Stimulated activated naive CD8-positive, alpha-beta T cell treated with anti-CD3 and anti-CD28 coated beads, Interleukin-15, Interleukin-2, amounts not matched to agents 100 U/mL and 50 U/mL, for 24 hours (primary cell): ENCODE data around the gene TEX36.
"Not testable (repeated sequence)": the region's sequence is repeated elsewhere in the genome, so short reads cannot be mapped to it uniquely, and the experiment has no call there.

Experiments
- ATAC-seq: fragments of 150-1000 bp; cut with Tn5 transposase; one replicate; pipeline ENCODE4 v1.10.0; 2021
- DNase-seq: peaks from one replicate; pipeline ENCODE4 v3.0.0; 2021

The TEX36 gene, protein sequence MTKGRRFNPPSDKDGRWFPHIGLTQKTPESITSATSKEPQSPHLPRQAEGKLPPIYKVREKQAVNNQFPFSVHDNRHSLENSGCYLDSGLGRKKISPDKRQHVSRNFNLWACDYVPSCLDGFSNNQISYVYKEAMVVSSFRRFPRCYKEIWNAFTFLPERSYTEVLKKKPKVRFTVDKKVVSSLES

DNA sequence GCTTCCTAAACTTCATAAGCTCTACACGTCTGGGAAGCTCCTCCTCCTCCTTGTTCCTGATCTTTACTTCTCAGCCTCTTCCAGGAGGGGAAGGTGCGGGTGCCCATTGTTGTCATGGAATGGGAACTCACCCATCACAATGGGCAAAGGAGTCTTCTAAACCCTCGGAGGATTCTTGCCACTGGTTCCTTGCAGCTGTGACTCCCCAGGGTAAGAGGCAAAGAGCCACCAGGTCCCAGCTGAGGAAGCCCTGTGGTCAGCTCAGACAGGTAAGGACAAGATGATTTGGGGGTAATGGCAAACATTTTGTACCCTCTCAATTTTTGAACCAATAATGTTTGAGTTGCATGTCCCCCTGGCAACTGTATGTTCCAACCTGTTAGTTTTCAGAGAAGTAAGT, at the start of gene TEX36:
TSS of gene TEX36 (minus strand) at position 101 of the 400 bp plus-strand sequence. CDS start 174 bp downstream, outside the sequence.
- ATAC-seq = no peak
- DNase-seq = no peak

GRCh38 chr10:125727436-125727835, 44.5 kb upstream of the TEX36 start:
- ATAC-seq = no peak
- no peak for DNase-seq

GRCh38 chr10:125726914-125727313, 44.0 kb upstream of the TEX36 start:
- DNase-seq (no peak), ATAC-seq (no peak)

- DNase-seq (no peak), ATAC-seq (no peak)
Observed at GRCh38 chr10:125722811-125723210, 39.8 kb upstream of the TEX36 start.

DNA sequence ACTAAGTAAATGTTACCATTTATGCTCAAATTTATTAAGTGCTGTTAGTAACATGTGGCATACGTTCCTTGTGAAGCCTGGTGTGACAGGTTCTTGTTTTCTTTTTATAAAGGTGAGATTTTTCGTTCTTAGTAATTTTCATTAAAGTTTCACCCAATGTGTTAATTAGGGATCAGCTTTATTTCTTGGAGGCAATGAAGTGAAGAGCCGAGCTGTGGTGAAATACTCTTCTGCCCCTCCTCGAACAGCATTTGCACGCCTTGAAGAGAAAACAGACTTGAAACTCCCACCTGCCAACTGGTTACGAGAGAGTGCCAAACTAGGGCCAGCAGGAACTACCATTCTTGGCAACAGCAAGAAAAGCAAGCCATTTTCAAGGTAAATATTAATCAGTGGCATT, 38.1 kb upstream of the TEX36 start:
- ATAC-seq = no peak
- no peak for DNase-seq

- DNase-seq = no peak
- no peak for ATAC-seq
Observed at GRCh38 chr10:125720002-125720382, 37.0 kb upstream of the TEX36 start.

- ATAC-seq (peak; percentile 98), DNase-seq (peak; percentile 98)
Observed at GRCh38 chr10:125719173-125720001, 36.4 kb upstream of the TEX36 start, which contains the start of gene EDRF1. TSS of gene EDRF1 (plus strand) at chr10:125719709. CDS start at chr10:125719808, 99 bp downstream.

DNA sequence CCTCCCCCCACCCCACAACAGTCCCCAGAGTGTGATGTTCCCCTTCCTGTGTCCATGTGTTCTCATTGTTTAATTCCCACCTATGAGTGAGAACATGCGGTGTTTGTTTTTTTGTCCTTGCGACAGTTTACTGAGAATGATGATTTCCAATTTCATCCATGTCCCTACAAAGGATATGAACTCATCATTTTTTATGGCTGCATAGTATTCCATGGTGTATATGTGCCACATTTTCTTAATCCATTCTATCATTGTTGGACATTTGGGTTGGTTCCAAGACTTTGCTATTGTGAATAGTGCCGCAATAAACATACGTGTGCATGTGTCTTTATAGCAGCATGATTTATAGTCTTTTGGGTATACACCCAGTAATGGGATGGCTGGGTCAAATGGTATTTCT, 31.8 kb upstream of the TEX36 start:
- DNase-seq, ATAC-seq: not testable (repeated sequence)

GRCh38 chr10:125711110-125711750, 28.3 kb upstream of the TEX36 start:
- ATAC-seq = no peak
- DNase-seq = no peak

DNA sequence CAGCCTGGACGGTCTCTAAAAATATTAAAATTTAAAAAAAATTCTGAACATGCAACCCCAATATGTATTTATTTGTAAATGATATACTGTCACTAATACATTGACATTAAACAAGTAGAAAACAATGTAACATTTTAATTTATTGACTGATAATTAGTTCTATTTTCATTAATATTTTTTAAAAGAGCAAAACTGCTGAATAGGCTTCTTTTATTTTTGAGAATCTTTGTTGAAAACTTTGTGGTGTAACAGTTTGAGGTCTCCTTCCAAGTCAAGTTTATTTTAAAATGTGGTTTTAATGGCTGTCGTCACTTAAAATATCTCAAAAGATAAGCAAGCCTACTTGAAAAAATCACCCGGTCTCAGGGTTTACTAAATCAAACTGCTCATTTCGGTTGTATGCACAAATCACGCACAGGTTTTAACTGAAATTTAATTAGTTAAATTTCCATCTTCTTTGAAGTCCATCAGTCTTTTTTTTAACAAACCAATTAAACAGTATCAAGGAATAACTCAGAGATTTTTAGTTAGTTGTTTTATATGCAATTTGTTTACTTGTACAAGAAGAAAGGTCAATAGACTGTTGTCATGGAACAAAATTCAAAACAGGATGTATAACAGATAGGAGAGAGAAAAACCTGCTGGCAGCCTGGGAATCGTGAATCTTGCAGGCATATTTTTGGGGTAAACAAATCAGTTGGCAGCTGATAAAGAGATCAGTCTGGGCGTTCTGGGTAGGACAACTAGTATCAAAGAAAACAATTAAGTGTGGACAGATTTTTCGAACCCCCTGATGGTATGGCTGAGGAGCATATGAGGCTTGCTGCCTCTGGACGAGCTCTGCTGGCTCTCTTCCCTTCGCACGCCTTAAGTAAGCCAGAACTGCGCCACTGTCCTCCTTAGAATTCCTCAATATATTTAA, 26.9 kb upstream of the TEX36 start:
- DNase-seq = no peak
- no peak for ATAC-seq

- ATAC-seq (no peak), DNase-seq (no peak)
Observed at GRCh38 chr10:125708971-125709503, 26.1 kb upstream of the TEX36 start.

GRCh38 chr10:125707541-125708468, 24.8 kb upstream of the TEX36 start:
- DNase-seq (no peak), ATAC-seq (no peak)

DNA sequence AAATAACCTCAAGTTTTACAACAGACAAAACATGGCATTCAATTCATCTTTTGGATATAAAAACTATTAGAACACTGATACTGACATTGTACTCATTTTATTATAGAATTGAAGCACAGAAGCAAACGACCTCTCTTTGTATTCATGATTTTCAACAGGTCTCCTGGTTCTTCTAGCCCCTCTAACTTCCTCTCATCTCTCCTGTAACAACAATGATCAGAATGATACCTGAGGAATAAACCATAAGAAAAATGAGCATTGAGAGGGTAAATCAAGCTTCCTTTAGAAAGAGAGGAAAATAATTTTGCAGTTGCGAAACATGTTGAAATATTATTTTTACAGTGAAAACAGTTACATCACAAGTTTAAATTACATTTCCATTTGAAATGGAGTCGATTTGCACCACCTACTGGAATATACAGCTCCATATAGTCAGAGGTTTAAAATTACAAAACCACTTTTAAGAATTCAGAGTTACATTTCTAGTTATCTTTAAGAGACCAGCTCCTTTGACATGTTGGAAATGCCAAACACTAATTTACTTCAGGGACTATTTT, 17.5 kb upstream of the TEX36 start:
- no peak for ATAC-seq
- DNase-seq = no peak

DNA sequence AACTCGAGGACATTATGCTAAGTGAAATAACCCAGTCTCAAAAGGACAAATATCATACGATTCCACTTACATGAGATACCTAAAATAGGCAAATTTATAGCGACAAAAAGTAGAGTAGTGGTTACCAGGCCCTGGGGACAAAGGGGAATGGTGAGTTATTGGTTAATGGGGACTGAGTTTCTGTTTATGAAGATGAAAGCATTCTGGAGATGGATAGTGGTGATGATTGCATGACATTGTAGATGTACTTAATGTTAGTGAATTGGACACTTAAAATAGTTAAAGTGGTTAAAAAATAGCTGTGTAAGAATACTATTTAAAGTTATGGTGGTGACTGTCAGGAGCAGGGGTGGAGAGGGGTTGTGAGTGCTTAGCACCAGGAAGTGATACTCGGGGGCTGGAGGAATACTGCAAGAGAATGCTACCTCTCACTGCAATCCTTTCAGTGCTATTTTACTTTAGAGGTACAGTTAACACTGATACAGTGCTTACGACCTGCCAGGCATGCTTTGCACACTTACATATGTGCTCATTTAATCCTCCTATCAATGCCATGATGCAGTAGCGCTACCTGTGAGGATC, 16.7 kb upstream of the TEX36 start:
- DNase-seq (no peak), ATAC-seq (no peak)

DNA sequence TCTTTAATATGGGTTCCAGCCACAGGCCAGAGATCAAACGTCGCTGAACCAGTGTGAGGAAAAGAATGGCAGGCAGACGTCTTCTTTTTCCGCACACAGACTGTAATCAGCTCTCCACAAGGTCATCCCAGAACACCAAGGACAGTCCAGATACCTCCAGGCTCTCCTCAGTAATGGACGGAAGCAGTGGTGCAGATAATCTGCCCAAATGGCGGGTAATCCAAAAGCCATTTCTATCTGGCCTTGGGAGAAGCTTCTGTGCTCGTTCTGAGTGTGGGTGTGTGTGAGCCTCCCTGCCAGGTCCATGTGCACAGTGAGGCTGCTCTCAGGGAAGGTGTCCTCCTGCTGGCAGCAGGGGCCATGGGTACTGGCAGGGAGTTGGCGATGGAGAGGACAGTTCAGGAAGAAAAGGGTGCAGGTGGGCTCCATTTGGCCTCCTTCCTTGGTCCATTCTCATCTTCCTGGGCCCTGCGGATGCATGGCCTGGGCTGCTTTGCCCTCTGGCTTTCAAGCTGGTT, 15.6 kb upstream of the TEX36 start:
- DNase-seq = no peak
- ATAC-seq = no peak

DNA sequence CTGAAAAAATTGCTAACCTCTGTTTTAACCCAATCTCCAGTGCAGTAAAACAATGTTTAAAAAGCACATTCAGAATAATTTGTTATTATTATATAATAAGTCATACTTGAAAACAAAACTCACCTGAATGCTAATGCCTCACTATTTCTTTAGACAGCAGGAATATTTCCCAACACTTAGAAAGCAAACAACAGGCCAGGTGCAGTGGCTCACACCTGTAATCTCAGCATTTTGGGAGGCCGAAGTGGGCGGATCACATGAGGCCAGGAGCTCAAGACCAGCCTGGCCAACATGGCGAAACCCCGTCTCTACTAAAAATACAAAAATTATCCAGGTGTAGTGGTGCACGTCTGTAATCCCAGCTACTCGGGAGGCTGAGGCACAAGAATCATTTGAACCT, 13.9 kb upstream of the TEX36 start:
- ATAC-seq, DNase-seq: not testable (repeated sequence)

- ATAC-seq (no peak), DNase-seq (no peak)
Observed at GRCh38 chr10:125694883-125695282, 11.9 kb upstream of the TEX36 start.

GRCh38 chr10:125693524-125693847, 10.5 kb upstream of the TEX36 start:
- DNase-seq (no peak), ATAC-seq (no peak)

GRCh38 chr10:125692601-125693523, 9.9 kb upstream of the TEX36 start:
- ATAC-seq = no peak
- DNase-seq = no peak
